Putamen (tissue), 1 donor: ENCODE results near the gene TPO.
"Not testable (repeated sequence)": the region's sequence is repeated elsewhere in the genome, so short reads cannot be mapped to it uniquely, and the experiment has no call there.

ENCODE experiments used
- DNase-seq: peaks from one replicate; pipeline ENCODE4 v3.0.0-alpha.2; 2016; ENCODE audit warnings: low spot score

Gene TPO

DNA sequence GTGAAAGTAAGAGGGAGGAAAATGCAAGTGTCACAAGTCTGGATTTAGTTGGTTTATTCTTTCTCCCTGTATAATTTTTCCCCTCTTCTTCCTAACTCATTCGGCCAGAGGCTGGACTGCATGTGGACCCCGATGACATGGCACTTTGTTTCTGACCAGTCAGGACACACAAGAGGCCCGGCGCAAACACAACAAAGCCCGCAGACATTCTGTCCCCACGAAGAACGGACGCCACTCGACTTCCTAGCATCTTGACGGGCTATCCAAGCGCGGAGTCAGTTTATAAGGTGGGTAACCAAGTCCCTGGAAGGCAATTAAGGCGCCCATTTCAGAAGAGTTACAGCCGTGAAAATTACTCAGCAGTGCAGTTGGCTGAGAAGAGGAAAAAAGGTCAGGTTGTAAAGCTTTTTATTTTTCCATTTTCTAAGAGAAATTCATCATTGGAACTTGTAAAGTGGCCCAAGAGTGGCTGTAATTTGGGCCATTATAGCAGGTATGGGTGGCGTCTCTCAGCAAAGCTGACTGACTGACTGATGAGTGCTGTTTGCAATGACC, at the start of gene TPO:
Gene TPO (plus strand): TSS at position 308 of the 555 bp plus-strand sequence. CDS start 946 bp downstream, outside the sequence.
- no peak for DNase-seq

DNA sequence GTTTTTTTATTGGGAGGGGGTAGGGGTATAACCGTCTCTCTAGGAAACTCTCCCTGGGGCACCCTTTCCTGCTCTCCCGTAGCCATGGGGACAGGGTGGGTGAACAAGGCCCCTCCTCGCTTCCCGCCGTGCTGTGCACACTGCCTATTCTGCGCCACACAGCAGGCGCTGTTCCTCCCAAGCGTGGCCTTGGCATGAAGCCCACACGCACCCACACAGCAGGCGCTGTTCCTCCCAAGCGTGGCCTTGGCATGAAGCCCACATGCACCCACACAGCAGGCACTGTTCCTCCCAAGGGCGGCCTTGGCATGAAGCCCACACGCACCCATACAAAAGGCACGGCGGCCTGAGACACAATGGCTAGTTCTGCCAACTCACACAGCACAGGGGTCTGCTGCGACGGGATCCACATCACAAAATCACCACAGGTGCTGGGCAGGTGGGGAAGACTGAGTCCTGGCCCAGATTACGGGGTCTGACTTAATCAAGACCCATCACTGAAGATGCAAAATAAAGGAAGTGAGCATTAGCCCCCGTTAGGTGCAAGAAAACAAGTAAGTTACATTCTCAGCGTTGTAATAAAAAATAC, 46.6 kb upstream of the TPO start:
- DNase-seq, result peak; percentile 80

GRCh38 chr2:1367601-1368000, 45.7 kb upstream of the TPO start:
- no peak for DNase-seq

DNA sequence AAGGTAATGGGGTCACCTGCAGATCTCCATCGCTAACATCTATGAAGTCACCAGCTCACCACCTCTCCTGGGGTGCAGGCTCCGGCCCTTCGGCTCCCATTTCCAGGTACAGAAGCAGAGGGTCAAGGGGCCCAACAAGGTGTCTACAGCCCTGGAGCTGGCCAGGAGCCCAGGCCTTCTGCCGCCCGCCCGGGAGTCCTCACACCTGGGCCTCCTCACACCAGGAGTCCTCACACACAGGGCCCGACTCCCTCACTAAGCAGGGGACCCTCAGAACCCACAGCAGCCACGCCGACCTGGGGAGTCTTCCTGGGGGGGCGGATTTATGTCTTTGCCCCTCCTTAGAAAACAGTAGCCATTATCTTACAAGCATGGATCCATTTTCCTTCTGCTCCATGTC, 43.4 kb upstream of the TPO start:
- DNase-seq, result no peak

DNA sequence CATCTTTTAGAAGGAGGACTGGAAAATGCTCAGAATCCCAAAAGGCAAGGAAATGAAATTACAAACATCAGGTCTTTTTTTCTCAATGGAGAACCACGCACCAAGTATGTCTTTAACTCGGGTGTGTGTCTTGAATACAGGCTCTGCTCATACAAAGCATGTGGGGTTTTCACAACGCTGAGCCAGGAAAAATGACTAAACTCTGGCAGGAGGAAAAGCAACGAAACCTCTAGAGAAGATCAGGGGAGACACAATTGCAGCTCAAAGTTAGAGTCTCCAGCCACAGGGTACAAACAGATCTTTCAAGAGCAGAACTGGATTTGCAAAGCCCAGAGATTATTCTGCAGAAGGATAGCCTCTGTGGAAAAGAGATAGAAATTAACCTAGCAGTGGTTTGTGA, 42.8 kb upstream of the TPO start:
- no peak for DNase-seq

GRCh38 chr2:1371082-1371481, 42.2 kb upstream of the TPO start:
- no peak for DNase-seq

- no peak for DNase-seq
Observed at GRCh38 chr2:1373830-1374229, 39.4 kb upstream of the TPO start.

DNA sequence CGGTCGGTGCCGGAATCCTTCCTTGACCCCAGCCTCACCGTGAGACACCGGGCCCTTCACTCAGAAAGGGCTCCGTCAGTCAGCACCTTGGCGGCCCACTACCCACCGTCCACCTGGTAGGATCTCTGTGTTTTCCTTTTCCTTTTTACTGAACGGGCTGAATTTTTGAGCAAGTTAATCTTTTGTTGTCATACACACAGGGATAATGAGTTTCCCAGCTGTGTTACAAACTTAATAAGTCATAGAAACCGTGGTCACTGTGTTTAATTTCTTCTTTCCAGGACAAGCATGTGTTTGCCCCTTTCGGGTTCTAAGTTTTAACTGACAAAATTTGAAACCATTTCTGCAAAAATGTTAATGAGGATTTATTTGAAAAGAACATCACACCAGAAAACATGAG, 39.0 kb upstream of the TPO start:
- DNase-seq, result no peak

GRCh38 chr2:1375794-1376193, 37.5 kb upstream of the TPO start:
- no peak for DNase-seq

GRCh38 chr2:1377473-1377872, 35.8 kb upstream of the TPO start:
- no peak for DNase-seq

GRCh38 chr2:1378456-1379150, 34.7 kb upstream of the TPO start:
- no peak for DNase-seq

GRCh38 chr2:1381644-1382043, 31.6 kb upstream of the TPO start:
- DNase-seq, result no peak

- not testable (repeated sequence) for DNase-seq
Observed at GRCh38 chr2:1387954-1388725, 25.1 kb upstream of the TPO start.

- not testable (repeated sequence) for DNase-seq
Observed at GRCh38 chr2:1390118-1390517, 23.1 kb upstream of the TPO start.

DNA sequence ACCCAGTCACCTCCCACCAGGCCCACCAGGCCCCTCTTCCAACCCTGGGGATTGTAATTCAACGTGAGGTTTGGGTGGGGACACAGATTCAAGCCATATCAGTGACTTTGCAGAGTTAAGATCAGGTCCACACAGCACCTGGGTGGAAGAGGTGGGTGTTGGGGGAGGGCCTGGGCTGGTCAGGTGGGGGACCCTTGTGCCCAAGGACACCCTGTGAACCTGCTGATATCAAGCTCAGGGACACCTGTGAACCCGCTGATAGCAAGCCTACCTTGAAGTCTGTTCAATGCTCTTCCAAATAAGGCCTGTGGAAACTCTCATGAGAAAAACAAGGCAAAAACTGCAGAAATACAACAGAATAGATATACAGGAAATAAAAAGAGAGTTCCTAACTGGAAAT, 19.9 kb upstream of the TPO start:
- no peak for DNase-seq

DNA sequence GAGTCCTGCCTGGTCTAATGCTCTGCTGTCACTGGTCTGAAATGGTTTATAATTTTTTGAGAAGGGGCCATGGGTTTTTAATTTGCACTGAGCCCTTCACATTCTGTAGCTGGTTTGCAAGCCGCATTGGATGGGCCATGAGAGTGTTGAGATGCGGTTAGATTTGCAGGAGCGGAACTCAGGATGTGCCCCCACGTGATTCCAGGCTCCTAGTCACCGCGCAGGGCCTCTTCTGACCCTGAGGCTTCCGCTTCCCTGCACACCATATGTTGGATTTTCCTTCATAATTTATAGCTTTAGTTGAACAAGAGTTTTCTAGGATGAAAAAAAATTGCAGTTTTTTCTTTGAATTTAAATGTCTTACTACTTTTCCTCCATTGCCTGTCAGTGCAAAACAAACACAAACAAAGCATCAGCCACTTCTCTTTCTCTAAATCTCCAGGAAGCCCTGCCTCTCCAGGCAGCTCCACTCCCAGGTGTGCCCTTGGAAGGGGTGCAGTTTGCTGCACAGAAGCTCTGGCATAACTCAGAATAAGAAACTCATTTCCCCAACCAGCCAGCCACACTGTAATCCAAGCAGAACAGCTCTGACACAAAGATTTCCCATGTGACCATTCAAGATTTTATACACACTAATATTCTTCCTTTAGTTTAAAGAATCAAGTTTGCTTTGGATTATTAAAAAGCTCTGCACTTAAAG, 18.4 kb upstream of the TPO start:
- DNase-seq, result no peak

DNA sequence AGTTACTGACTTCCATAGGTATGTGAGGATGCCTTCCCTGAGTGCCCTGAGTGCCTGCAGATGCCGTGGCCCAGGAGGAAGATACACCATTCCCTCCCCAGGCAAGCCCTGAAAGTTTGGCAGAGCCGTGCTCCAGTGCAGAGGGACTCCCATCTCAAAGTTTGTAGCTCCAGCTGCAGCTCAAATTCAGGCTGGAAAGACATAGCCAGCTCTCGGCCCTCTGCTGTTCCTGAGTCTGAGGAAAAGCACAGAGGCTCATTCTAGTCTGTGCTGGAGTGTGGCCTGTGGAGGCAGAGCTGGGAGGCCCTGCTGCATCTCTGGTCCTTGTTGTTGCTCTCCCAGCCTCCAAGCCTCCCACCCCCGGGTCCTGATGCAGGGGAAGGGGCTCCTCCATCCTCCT, 15.9 kb upstream of the TPO start:
- no peak for DNase-seq

GRCh38 chr2:1398191-1398590, 15.1 kb upstream of the TPO start:
- no peak for DNase-seq

GRCh38 chr2:1400943-1401735, 12.1 kb upstream of the TPO start:
- DNase-seq, result no peak

DNA sequence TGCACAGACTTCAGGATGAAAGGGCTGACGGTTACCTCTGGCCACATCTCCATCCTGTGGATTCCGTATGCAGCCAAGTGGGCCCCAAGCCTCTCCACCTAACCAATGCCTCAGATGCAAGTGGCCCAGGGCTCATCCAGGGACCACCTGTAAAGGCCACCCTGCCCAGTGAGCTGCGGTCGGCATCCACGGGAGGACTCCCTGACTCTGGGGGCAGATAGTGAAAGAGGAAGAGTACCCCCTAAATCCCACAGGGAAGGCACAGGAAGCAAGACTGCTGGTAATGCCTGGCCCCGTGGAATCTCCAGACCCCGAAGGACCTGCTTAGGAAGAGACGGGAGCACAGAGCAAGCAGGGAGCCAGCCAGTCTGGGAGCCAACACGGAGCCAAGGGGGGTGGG, 11.2 kb upstream of the TPO start:
- no peak for DNase-seq

- no peak for DNase-seq
Observed at GRCh38 chr2:1403565-1403964, 9.7 kb upstream of the TPO start.

DNA sequence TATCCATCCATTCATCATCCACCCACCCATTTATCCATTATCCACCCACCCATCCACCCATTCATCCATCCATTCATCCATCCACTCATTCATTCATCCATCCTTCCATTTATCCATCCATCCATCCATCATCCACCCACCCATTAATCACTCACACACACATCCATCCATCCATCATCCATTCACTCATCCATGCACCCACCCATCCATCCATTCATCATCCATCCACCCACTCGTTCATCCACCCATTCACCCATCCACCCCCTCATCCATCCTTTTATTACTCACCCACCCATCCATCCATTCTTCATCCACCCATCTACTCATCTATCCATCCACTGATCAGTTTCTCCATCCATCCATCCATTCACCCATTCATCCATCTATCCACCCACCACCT, 8.1 kb upstream of the TPO start:
- no peak for DNase-seq
